ENCODE measurements around the gene KLK5. TPM values are rescaled to one million over a fixed set of nuclear protein-coding genes. Genes with fewer than 3 reads are reported as not detected.

The KLK5 gene
- total RNA-seq, 1 donor from 2014 or later = not detected

GRCh38 chr19:50969413-50969760 is 16.5 kb upstream of the KLK5 start, which contains the start of gene KLK6:
TSS of gene KLK6 (minus strand) at chr19:50969591. CDS start at chr19:50968104, 1,487 bp downstream.
- intact Hi-C loops (cut with micrococcal nuclease) = no loop called here

DNA sequence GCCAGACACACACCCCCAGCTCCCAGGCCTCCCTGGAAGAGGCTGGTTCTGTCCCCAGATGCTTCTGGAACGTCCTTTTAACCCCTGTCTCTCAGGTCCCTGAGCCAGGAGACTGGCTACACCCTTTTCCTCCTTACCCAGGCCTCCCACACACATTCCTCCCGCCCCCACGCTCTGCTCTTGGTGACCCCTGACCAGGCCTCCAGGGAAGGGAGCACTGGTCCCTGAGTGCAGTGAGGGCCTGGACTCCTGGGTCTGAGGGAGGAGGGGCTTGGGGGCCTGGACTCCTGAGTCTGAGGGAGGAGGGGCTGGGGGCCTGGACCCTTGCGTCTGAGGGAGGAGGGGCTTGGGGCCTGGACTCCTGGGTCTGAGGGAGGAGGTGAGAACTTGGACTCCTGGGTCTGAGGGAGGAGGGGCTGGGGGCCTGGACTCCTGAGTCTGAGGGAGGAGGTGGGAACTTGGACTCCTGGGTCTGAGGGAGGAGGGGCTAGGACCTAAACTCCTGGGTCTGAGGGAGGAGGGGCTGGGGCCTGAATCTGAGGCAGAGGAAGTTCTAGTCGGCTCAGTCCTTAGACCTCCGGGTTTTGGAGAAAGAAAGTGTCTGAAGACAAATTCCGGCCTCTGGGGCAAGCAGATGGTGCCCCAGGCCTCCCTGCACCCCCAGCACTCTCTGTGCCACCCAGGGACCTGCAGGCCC is 16.0 kb upstream of the KLK5 start:
- intact Hi-C loops (cut with micrococcal nuclease) = no loop called here

DNA sequence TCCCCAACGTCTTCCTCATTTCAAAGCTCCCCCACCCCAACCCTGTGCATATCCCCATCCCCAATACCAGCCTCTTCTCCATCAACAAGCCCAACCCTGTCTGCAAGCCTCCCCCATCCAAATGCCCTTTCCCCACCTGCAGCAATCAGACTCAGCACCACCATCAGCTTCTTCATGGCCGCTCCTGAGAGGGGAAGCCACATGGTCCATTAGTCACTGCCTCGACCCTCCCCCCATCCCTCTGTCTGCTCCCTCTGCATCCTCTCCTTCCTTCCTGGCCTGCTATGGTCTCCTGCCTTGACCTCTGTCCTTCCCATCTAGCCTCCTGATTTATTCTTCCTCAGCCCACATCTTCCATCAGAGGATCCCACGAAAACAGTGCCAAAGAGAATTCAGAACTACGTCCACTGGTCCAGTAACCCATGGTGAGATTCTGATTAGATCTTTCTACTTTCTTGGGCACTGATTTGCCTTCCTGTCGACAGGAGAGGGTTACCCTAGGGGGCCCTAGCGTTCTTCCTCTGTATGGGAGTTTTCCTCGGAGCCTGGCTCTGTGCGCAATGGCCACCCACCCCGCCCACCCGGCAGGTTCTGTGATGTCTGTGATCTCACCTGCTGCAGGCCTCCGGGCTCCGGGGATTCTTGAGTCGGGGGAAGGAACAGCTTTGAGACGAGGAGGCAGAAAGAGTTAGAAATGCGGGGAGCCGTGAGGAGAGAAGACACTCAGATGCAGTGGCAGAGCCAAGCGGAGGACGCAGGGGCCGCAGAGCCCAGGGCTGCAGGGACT is 15.3 kb upstream of the KLK5 start:
- intact Hi-C loops (cut with micrococcal nuclease) = no loop called here

GRCh38 chr19:50964266-50964665 is 11.4 kb upstream of the KLK5 start:
- intact Hi-C loops (cut with micrococcal nuclease) = no loop called here

GRCh38 chr19:50963381-50963780 is 10.5 kb upstream of the KLK5 start:
- intact Hi-C loops (cut with micrococcal nuclease) = no loop called here

- intact Hi-C loops (cut with micrococcal nuclease) = no loop called here
These were observed 9.4 kb upstream of the KLK5 start for GRCh38 chr19:50962245-50962644.

GRCh38 chr19:50959731-50960500 is 7.1 kb upstream of the KLK5 start:
- intact Hi-C loops (cut with micrococcal nuclease) = no loop called here

DNA sequence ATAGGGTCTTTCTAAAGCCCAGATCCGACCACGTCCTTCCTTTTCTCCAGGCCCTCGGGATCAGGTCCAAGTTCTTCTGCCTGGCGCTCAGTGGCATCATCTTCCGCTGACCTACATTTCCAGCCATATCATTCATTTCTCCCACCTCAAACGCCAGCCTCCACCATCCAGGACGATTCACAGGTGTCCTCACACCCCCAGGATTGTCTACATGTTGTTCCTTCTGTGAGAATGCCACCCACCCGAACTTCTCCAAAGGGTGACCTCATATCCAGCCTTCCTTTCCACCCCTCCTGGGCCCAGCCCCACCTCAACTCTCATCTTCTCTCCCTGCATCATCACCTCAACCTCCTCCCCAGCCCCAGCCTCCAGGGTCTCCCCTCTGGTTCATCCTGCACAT is 4.7 kb upstream of the KLK5 start:
- intact Hi-C loops (cut with micrococcal nuclease) = no loop called here

- intact Hi-C loops (cut with micrococcal nuclease) = no loop called here
These were observed 3.0 kb downstream of the KLK5 start for GRCh38 chr19:50949861-50950260.

DNA sequence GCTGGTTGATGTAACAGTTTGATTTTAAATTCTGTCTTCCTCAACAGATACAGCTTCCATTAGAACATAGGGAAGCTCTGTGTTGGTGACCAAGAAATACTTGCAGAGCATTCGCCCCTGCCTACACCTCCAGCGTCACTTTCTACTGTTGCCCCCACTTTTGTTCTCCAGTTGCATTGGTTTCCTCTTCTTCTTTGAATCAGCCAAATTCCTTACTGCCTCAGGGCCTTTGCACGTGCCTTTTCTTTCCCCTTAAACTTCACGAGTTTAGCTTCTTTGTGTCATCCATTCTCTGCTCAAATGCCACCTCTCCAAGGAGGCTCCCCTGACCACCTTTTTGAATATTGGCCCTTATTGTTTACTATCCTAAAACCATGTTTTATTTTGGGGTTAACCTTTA is 5.7 kb downstream of the KLK5 start:
- intact Hi-C loops (cut with micrococcal nuclease) = no loop called here

GRCh38 chr19:50944795-50945194 is 8.0 kb downstream of the KLK5 start:
- intact Hi-C loops (cut with micrococcal nuclease) = no loop called here

DNA sequence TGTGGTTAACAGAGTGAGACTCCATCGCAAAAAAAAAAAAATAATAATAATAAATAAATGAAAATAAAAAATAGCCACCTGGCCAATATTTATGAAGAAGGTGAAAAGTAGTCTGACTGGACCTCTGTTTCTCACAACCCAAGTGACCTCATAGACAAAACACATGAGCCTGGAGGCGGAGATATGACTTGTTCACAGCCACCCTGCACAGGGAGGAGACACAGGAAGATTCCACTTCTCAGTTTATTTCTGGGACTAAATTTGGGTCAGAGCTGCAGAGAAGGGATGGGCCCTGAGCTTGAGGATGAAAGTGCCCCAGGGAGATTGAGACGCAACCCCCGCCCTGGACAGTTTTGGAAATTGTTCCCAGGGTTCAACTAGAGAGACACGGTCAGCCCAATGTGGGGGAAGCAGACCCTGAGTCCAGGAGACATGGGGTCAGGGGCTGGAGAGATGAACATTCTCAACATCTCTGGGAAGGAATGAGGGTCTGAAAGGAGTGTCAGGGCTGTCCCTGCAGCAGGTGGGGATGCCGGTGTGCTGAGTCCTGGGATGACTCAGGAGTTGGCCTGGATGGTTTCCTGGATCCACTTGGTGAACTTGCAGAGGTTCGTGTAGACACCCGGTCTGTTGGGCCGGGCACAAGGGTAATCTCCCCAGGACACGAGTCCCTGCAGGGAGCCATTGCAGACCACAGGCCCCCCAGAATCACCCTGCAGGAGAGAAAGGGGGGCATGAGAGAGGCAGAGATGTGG is 9.6 kb downstream of the KLK5 start:
- intact Hi-C loops (cut with micrococcal nuclease) = no loop called here

- intact Hi-C loops (cut with micrococcal nuclease) = no loop called here
These were observed 13.2 kb downstream of the KLK5 start for GRCh38 chr19:50939596-50939995.

DNA sequence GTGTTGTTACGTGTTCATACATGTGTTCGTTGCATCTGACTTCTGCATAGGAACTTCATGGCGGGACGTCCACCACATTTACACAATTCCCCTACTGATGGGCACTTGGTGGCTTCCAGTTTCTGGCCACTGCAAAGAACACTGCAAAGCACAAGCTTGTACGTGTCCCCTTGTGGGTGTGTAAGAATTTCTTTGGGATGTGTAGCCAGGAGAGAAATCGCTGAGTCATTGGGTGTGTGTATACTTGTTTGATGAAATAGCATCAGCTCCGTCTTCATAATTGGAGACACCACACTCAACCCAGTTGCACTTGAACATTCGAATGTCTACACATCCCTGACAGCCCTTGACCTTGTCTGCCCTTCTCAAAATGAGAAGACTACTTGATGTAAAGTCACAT is 19.2 kb downstream of the KLK5 start:
- intact Hi-C loops (cut with micrococcal nuclease) = no loop called here

DNA sequence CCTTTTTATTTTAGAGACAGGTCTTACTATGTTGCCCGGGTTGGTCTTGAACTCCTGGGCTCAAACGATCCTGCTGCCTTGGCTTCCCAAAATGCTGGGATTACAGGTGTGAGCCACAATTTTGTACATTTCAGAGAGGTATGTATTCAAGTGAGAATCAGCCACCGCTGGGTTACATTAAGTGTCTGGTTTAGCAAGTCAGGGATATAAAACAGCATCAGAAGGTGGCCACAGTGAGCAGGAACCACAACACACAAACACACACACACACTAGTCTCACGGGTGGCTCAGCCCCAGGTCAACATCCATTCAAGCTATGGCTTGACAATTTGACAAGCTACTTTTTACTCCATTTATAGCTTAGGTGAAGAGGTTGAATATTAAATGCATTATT is 20.2 kb downstream of the KLK5 start:
- intact Hi-C loops (cut with micrococcal nuclease) = no loop called here

GRCh38 chr19:50932018-50932689 is 20.7 kb downstream of the KLK5 start:
- intact Hi-C loops (cut with micrococcal nuclease) = no loop called here

- intact Hi-C loops (cut with micrococcal nuclease) = no loop called here
These were observed 21.8 kb downstream of the KLK5 start for GRCh38 chr19:50931023-50931422.

GRCh38 chr19:50928831-50929230 is 24.0 kb downstream of the KLK5 start:
- intact Hi-C loops (cut with micrococcal nuclease) = no loop called here

DNA sequence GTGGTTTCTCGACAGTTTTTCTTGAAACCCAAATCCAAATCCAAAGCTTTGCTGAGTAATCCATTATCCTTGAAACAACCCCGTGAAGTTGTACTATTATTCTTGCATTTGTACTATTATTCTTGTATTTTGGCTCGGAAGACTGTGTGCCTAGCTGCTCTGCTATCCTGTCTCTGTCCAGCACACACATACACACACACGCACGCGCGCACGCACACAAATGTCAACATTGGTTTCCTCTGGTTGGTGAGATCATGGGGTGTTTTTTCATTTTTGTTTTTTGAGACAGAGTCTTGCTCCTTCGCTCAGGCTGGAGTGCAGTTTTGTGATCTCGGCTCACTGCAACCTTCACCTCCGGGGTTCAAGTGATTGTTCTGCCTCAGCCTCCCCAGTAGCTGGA is 26.7 kb downstream of the KLK5 start:
- intact Hi-C loops (cut with micrococcal nuclease) = no loop called here

DNA sequence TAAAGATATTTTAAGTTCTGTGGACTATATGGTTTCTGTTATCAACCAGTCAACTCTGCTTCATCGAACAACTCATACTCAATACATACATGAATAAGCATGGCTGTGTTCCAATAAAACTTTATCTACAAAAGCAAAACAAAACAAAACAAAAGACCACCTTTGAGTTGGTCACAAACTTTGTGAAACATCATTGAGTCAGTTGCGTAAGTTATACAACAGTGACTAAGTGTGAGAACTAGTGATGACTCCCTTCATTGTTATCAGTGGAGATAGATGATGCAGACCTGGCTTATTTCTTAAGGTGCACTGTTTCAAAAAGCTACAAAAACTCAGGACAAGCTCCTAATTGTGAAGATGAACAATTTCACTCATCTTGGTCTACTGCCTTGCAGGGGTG is 27.1 kb downstream of the KLK5 start:
- intact Hi-C loops (cut with micrococcal nuclease) = no loop called here

DNA sequence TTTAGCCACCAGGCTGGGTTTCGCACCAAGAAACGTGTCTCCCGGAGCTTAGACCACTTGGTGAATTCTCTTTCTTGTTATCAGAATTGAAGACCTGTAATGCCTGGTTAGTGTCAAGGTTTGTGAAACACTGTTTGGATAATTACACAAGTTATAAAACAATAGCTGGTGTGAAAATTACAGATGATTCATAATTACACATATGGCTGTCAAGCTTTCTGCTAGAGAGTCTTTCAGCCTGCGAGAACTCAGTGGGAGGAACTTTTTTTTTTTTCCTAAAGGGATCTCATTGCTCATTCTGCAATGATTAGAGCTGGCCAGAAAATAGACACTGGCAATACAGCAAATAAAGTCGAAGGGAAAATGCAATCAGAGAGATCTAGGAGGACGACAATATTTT is 28.3 kb downstream of the KLK5 start:
- intact Hi-C loops (cut with micrococcal nuclease) = loop anchor here (5.0 kb wide), 1 partner anchor 387 kb away; no protein-coding TSS in a partner anchor

All from T-helper 2 cell treated with Interferon-gamma antibody and Interleukin-4, amounts not matched to agents 100 ng/mL and 5 ng/mL, for 36 hours (primary cell).